Left renal pelvis (tissue), 4 donors: ENCODE data around the gene P2RY8. TPM values are rescaled to one million over a fixed set of nuclear protein-coding genes. Genes with fewer than 3 reads are reported as not detected.
"Not testable (repeated sequence)": the region's sequence is repeated elsewhere in the genome, so short reads cannot be mapped to it uniquely, and the experiment has no call there.

ENCODE experiments used
- DNase-seq, 4 donors: peaks; one replicate each; pipeline ENCODE4 v3.0.0-alpha.2; 2013; ENCODE audit warnings: low read depth in 4 of 4, low spot score in 3 of 4
- polyA plus RNA-seq, 4 donors: library from polyadenylated mRNA; unstranded; fragments of 120-200 nt; gene quantifications; one replicate each; pipeline ENCODE4 v1.2.1, GENCODE V29; 2013; ENCODE audit not compliant: insufficient read length in 4 of 4

The P2RY8 gene
- polyA plus RNA-seq, 4 donors, result 0.62 to 1.3 (median 0.98) TPM

DNA sequence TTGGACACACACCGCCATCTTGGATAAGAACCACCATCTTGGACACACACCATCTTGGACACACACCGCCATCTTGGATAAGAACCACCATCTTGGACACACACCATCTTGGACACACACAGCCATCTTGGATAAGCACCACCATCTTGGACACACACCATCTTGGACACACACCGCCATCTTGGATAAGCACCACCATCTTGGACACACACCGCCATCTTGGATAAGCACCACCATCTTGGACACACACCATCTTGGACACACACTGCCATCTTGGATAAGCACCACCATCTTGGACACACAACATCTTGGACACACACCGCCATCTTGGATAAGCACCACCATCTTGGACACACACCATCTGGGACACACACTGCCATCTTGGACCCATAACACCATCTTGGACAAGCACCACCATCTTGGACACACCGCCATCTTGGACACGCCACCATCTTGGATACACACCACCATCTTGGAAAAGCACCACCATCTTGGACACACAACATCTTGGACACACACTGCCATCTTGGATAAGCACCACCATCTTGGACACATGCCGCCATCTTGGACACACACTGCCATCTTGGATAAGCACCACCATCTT lies 88.9 kb downstream of the P2RY8 start:
- DNase-seq, result not testable (repeated sequence)

DNA sequence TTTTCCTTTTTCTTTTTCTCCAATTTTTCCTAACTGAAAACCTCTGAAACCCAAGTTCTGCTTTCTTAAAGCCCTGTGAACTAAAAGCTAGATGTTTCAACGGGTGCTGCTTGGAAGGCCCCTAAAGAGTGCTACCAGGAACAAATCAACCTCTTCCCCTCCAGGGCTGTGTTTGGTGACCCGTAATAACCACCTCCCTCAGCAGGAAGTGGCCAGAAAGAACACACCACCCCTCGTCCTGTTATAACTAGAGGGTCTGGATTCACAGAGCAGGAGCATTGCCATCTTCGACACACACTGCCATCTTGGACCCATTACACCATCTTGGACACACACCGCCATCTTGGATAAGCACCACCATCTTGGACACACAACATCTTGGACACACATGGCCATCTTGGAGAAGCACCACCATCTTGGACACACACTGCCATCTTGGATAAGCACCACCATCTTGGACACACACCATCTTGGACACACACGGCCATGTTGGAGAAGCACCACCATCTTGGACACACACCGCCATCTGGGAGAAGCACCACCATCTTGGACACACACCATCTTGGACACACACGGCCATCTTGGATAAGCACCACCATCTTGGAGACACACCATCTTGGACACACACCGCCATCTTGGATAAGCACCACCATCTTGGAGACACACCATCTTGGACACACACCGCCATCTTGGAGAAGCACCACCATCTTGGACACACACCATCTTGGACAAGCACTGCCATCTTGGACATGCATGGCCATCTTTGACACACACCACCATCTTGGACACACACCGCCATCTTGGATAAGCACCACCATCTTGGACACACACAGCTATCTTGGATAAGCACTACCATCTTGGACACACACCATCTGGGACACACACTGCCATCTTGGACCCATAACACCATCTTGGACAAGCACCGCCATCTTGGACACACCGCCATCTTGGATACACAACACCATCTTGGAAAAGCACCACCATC lies 89.7 kb downstream of the P2RY8 start:
- DNase-seq, result not testable (repeated sequence)

DNA sequence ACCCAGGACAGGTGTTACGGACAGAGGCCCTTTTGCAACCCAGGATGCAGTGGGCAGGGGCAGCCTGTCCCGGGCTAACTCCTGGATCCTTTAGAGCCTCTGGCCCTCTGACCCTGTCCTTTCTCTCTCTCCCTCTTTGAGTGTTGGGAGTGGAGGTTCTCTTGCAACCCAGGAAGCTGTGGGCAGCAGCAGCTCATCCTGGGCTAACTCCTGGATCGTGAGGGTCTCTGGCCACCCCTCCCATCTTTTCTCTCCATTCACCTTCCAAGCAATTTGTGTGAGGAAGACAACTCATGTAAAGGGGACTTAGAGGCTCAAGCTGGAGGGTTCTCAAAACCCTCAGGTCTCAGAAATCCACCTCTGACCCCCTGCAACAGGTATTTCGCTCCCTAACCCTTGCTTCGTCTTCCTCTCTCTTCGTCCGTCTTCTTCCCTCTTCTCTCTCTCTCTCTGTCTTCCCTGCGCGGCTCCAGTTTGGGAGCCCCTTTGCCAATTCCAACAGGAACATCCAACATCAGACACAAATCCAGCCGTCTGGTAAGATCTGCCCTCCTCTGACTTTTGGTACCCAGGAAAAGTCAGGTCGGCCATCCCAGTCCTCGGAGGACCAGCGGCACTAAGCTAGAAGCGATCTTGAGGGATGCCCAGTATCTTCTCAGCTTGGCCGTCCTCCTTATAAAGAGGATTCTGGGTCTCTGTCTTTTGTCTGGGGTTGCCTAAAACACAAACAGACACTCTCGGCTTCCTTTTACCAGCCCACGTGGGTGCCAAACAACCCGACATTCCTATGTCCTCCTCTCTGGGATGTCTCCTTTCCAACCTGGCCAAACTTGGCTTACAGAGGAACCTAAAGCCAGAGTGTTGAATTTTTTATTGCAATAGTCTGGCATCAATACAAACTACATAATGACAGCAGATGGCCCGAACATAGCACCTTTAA lies 92.2 kb downstream of the P2RY8 start:
- DNase-seq, result no peak

DNA sequence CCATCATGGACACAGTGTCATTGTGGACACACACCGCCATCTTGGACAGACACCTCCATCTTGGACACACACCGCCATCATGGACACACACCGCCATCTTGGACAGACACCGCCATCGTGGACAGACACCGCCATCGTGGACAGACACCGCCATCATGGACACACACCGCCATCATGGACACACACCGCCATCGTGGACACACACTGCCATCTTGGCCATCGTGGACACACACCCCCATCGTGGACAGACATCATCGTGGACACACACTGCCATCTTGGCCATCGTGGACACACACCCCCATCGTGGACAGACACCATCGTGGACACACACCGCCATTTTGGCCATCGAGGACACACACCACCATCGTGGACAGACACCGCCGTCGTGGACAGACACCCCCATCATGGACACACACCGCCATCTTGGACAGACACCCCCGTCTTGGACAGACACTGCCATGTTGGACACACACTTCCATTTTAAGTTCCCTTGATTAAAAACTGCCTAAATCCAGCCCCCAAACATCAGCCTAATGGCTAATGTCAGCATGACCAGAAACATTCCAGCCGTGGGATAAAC lies 93.4 kb downstream of the P2RY8 start:
- no peak for DNase-seq

DNA sequence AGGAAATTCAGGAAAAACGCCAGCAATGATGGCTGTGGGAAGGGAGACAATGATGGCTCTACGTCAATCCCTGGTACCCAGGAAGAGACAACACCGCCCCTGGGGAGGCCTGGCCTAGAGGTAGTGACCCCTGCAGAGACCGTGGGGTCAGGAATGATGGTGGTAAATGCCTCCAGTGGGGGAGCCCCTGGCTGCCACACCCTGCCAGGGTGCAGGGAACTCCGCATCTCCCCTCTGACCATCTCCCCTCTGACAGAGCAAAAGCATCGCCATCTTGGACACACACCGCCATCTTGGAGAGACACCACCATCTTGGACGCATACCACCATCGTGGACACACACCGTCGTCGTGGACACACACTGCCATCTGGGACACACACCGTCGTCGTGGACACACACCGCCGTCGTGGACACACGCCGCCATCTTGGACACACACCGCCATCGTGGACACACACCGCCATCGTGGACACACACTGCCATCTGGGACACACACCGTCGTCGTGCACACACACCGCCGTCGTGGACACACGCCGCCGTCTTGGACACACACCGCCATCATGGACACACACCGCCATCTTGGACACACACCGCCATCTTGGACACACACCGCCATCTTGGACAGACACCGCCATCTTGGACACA lies 94.1 kb downstream of the P2RY8 start:
- DNase-seq, result no peak

DNA sequence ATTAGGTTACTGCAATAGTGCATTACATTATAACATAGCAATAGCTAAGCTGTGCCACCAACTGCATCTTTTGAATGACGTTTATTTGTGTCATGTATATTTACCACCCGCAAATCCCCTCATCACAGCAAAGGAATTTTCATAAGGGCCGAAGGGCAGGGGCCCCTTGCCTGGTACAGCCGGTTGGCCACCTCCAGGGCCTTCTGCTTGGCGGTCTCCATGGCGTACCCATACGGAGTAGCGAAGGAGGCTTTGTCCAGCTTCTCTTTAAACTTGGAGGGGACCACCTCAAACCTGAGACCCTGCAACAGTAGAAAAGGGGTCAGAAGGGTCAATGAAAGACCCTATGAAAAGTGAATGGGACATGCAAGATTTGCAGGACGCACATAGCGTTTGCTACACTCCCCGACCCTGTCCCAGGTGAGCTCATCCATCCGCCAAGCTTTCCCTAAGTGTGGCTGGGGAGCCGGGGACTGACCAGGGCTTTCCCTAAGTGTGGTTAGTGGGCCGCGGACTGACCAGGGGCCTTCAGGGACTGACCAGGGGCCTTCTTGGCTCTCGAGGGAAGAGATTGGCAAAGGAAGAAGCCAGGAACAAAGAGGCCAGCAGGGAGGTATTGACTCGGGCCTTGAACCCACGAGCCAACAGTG lies 94.8 kb downstream of the P2RY8 start:
- no peak for DNase-seq

DNA sequence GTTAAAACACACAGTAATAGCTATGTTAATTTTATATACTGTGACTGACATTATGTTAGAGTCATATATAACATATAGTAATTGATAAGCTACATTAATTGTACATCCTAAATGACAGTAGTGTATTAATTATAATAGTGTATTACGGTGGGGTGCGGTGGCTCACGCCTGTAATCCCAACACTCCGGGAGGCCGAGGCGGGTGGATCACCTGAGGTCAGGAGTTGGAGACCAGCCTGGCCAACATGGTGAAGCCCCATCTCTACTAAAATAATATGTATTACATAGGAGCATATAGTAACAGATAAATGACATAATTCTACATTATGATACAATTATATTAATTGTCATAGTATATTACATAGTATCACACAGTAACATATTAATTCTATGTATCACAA lies 96.5 kb downstream of the P2RY8 start:
- DNase-seq, result no peak

DNA sequence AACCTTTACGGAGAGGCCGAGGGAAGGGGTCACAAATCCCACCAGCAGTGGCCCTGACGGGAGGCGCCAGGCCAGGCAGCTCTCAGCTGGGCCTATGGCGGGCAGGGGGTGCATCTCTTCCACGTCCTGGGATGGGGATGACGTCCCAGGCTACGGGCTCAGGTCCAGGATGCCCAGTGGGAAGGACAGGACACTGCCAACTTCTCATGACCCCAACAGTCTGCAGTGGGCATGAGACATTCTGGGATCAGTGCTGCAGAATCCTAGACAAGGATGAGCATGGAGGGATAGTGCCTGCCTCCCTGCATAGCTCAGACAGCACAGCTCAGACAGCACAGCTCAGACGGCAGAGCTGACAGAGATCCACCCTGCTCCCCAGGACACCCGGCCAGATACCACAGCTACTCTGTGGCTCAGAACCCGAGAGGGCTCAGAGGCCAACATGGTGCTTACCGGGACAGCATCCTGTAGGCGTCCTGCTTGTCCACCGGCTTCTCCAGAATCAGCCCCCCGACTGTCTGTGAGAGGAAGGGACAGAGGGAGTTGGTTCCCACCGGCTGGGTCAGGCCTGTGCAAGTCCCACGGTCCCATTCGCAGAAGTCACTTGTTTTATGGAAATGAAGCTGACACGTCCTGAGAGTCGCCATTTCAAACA lies 101.6 kb downstream of the P2RY8 start:
- no peak for DNase-seq

DNA sequence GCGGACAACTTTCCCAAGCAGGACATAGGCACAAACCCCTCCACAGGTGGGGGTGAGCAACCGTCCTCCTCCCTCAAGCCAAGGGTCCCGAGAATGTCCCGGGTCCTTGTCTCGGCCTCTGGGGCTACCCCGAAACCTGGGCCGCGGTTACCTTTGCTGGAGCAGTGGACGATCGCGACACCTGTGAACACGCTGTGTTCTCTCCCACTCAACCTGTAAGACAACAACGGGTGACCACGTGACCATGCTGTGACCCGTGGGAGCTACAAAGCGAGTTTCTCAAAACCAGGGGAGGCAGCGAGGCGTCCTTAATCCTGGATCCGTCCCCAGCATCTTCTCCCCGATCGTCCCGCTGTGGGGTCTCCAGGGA lies 102.1 kb downstream of the P2RY8 start:
- no peak for DNase-seq

DNA sequence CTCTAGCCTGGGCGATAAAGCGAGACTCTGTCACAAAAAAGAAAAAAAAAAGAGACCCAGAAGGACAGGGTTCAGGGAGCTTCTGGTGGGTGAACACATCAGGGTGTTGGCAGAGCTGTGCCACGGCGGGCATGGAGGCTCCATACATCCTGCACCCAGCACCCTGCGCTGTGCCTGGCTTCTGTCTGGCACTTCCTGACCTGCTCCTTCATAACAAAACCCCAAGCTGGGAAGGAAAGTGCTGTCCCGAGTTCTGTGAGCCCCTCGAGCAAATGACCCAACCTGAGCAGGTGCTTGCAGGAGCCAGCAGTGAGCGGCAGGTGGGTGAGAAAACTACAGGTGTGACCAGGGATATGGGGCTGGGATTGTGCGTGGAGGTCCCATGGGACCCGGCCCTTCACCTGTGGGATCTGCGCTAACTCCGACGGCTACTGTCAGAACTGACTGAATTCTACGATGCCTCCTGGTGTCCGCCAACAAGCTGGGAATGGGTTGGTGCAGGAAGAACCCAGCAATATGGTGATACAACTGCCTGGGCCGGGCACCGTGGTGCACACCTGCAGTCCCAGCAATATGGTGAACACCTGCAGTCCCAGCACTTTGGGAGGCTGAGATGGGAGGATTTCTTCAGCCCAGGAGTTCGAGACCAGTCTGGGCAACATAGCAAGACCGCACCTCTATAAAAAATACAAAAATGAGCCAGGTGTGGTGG lies 103.2 kb downstream of the P2RY8 start:
- DNase-seq, result no peak

DNA sequence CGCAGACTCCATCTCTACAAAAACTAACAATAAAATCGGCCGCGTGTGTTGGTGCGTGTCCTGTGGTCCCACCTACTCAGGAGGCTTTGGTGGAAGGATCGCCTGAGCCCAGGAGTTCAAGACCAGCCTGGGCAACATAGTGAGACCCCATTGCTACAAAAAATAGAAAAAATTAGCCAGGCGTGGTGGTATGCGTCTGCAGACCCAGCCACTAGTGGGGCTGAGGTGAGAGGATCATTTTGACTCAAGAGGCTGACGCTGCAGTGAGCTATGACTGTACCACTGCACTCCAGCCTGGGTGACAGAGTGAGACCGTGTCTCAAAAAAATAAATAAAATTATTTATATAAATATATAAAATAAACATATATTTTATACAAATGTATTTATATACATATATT lies 106.5 kb downstream of the P2RY8 start:
- no peak for DNase-seq

DNA sequence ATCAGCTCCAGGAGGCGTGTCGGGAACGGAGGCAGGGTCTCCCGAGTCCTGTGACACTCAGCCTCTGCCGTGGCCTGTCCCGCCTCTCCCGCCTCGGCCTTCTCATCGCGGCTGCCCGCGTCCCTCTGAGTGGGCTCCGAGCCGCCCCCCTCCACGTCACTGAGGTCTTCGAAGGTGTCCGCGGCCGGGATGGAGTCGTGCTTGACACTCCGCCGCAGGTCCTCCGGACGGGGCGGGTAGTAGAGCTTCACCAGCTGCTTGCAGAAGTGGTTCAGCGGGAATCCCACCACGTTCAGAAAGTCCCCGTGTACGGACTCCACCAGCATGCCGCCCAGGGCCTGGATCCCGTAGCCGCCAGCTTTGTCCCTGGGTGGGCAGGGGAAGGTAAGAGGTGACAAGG lies 109.2 kb downstream of the P2RY8 start:
- no peak for DNase-seq

DNA sequence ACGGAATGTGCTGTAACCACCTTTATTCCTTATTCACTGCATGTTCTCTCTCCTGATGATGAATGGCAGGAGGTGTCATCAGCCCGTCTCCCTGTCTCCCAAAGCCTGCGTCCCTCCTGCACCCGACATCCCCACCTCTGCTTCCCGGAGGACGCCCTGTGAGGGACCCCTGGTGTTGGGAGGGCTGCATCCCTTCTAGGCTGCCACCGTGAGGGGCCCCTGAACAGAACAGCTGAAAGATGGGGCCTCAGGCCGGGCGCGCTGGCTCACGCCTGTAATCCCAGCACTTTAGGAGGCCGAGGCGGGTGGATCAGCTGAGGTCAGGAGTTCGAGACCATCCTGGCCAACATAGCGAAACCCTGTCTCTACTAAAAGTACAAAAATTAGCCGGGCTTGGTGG lies 110.7 kb downstream of the P2RY8 start:
- DNase-seq, result not testable (repeated sequence)

DNA sequence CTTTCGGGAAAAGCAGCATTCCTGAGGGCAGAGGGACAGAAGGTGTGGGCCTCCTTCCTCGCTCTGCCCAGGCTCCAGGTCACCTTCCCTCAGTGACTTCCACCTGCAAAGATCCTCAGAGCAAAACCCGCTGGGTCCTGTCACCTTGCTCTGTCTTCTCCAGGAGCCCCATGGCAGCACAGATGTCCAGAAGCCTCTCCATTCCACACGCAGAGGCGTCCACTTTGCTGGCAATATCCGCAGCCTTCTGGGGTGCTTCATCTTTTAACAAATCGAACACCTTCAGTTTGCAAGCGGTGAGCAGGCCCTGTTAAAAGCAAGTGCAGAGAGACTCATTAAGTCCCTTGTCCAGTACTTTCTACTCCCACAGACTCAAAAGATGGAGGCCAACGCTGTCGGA lies 111.6 kb downstream of the P2RY8 start:
- DNase-seq, result no peak

DNA sequence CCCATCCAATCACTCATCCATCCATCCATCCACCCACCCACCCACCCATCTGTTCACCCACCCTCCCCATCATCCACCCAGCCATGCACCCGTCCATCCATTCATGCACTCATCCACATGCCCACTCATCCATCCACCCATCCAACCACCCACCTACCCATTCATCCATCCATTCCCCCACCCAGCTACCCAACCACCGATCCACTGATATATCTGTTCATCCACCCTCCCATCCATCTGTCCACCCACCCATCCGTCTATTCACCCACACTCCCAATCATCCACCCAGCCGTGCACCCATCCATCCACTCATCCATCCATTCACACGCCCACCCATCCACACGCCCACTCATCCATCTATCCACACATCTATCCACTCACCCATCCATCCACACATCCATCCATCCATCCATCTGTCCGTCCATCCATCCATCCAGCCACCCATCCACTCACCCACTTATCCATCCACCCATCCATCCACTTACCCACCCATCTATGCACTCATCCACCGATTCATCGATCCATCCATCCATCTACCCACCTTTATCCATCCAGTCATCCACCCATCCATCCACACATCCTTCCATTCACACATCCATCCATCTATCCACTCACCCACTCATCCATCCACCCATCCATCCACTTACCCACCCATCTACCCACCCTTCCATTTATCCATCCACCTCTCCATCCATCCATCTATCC lies 112.7 kb downstream of the P2RY8 start:
- no peak for DNase-seq

DNA sequence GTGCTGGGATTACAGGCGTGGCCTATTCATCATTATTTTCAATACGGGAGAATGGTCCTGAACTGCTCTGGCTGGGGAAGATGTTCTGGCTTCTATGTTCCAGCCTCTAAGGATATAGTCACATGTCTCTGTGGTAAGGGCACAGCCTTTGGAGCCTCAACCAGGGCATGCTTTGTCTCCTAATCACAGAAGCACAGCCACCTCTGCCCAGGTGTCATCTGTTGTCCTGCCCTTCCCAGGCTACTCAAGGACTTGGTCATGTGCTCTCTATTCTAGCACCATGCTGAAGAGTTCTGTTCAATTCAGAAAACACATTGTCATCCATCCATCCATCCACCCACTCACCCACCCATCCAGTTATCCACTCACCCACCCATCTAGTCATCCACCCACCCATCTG lies 113.8 kb downstream of the P2RY8 start:
- no peak for DNase-seq

DNA sequence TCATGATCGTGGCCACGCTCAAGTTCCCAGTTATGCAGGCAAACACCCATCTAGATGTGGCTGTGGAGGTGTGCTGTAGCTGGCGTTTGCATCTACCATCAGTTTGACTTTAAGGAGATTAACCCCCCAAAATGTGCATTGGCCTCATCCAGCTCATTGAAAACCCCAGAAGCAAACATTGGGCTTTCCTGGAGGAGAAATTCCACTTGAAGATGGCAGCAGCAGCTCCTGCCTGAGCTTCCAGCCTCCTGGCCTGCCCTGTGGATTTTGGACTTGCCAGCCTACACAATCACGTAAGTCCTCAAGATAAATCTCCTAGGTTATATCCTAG lies 114.9 kb downstream of the P2RY8 start:
- DNase-seq, result no peak
